Measurements from ENCODE around the gene GLIPR2.

Gene GLIPR2

GRCh38 chr9:36099718-36100117 is 36.8 kb upstream of the GLIPR2 start:
- DNase-seq (ENCODE audit: low read depth) = no peak
- H3K4me3 ChIP-seq (ENCODE audit: low read depth, low read length) = no peak overlapping the region
- TF ChIP-seq CTCF (conservative IDR thresholded peaks at IDR 0.05; ENCODE audit: low read depth, low read length) = no peak

- peak; percentile 29 for TF ChIP-seq CTCF (conservative IDR thresholded peaks at IDR 0.05; ENCODE audit: low read depth, low read length)
- no peak overlapping the region for H3K4me3 ChIP-seq (ENCODE audit: low read depth, low read length)
- no peak for DNase-seq (ENCODE audit: low read depth)
Measured at GRCh38 chr9:36100532-36100931, 36.0 kb upstream of the GLIPR2 start.

GRCh38 chr9:36101916-36102741 is 34.4 kb upstream of the GLIPR2 start:
- H3K4me3 ChIP-seq (ENCODE audit: low read depth, low read length) = no peak overlapping the region
- DNase-seq (ENCODE audit: low read depth) = peak; percentile 94
- TF ChIP-seq CTCF (conservative IDR thresholded peaks at IDR 0.05; ENCODE audit: low read depth, low read length) = no peak

DNA sequence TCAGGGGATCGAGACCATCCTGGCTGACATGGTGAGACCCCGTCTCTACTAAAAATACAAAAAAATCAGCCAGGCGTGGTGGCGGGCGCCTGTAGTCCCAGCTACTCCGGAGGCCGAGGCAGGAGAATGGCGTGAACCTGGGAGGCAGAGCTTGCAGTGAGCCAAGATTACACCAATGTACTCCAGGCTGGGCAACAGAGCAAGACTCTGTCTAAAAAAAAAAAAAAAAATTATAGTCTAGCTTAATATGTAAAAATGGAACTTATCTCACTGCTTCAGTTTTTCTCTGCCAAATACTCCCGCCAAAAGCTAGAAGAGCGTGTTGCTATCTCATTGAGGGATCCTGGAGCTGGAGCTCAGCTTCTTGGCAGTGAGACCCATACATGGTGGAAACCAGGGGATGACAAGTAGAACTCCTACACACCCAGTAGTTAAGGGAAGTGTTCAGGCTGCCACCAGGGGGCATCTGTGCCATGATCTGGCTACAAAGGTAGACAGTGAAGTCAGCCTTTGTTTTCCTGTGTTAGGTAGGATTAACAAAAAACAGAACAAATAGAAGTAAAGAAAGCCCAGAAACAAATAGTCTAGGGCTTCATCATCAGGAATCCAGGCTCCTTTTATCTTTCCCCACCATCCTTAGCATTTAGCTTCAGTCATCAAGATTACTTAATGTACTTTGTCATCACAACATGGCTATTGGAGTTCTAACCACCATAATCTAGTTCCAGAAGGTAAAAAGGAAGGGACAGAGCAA is 33.6 kb upstream of the GLIPR2 start:
- peak; percentile 82 for TF ChIP-seq CTCF (conservative IDR thresholded peaks at IDR 0.05; ENCODE audit: low read depth, low read length)
- DNase-seq (ENCODE audit: low read depth) = peak; percentile 83
- H3K4me3 ChIP-seq (ENCODE audit: low read depth, low read length) = no peak overlapping the region

DNA sequence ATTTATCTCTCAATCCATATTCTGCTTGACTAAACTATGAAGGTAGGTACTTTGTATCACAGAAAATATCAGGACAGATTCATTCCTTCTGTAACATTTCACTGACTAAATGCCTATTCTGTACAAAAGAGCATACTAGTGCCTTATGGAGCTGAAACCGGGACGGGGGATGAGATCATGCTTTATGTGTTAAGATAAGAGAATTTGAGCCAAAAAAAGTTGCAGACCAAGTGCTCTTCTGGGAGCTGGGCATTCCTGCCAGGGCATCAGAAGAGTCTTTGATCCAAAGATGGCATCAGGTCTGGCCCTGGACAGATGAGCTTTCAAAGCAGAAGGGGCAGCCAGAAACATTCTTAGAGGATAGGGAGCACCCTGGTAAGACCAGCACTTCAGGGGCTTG is 27.5 kb upstream of the GLIPR2 start:
- DNase-seq (ENCODE audit: low read depth) = no peak
- TF ChIP-seq CTCF (conservative IDR thresholded peaks at IDR 0.05; ENCODE audit: low read depth, low read length) = no peak
- no peak overlapping the region for H3K4me3 ChIP-seq (ENCODE audit: low read depth, low read length)

- no peak overlapping the region for H3K4me3 ChIP-seq (ENCODE audit: low read depth, low read length)
- peak; percentile 41 for DNase-seq (ENCODE audit: low read depth)
- peak; percentile 53 for TF ChIP-seq CTCF (conservative IDR thresholded peaks at IDR 0.05; ENCODE audit: low read depth, low read length)
Measured at GRCh38 chr9:36110434-36110833, 26.1 kb upstream of the GLIPR2 start.
